ENCODE results near the gene PGGHG. TPM values are rescaled to one million over a fixed set of nuclear protein-coding genes. Genes with fewer than 3 reads are reported as not detected.

PGGHG gene
- total RNA-seq, 1 experiment from 2014 or later = 9.5 TPM

- H3K4me1 Mint-ChIP-seq (ENCODE audit: low read depth, unreplicated experiment) = peaks cover 9% of the 10 kb centered on the region
- peaks cover 13% of the 10 kb centered on the region for H3K36me3 Mint-ChIP-seq (ENCODE audit: insufficient read depth, unreplicated experiment)
- no peak overlapping the region for H3K27ac Mint-ChIP-seq (ENCODE audit: unreplicated experiment)
- no TSS peak for BruUV-seq (replicated peaks)
- H3K27me3 Mint-ChIP-seq (ENCODE audit: unreplicated experiment) = peaks cover 42% of the 10 kb centered on the region
- CTCF ChIA-PET = no interaction called here
- TF ChIP-seq, protein P1, sequence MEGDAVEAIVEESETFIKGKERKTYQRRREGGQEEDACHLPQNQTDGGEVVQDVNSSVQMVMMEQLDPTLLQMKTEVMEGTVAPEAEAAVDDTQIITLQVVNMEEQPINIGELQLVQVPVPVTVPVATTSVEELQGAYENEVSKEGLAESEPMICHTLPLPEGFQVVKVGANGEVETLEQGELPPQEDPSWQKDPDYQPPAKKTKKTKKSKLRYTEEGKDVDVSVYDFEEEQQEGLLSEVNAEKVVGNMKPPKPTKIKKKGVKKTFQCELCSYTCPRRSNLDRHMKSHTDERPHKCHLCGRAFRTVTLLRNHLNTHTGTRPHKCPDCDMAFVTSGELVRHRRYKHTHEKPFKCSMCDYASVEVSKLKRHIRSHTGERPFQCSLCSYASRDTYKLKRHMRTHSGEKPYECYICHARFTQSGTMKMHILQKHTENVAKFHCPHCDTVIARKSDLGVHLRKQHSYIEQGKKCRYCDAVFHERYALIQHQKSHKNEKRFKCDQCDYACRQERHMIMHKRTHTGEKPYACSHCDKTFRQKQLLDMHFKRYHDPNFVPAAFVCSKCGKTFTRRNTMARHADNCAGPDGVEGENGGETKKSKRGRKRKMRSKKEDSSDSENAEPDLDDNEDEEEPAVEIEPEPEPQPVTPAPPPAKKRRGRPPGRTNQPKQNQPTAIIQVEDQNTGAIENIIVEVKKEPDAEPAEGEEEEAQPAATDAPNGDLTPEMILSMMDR (IDR thresholded peaks at IDR 0.05; ENCODE audit: unreplicated experiment) = no peak
- H3K9me3 Mint-ChIP-seq (ENCODE audit: low read depth, unreplicated experiment) = no peaks in the 10 kb centered on the region
- peak overlapping the region; percentile 75 for H3K4me3 Mint-ChIP-seq (ENCODE audit: low read depth, unreplicated experiment)
- intact Hi-C loops (cut with micrococcal nuclease; ENCODE audit: unreplicated experiment) = no loop called here
- DNase-seq = no peak
Observed at GRCh38 chr11:289398-289711, 429 bp downstream of the PGGHG start.

GRCh38 chr11:289712-290620, 1.0 kb downstream of the PGGHG start:
- H3K27ac Mint-ChIP-seq (ENCODE audit: unreplicated experiment) = no peak overlapping the region
- peak overlapping the region; percentile 75 for H3K4me3 Mint-ChIP-seq (ENCODE audit: low read depth, unreplicated experiment)
- TF ChIP-seq, protein P1 (IDR thresholded peaks at IDR 0.05; ENCODE audit: unreplicated experiment) = no peak
- H3K36me3 Mint-ChIP-seq (ENCODE audit: insufficient read depth, unreplicated experiment) = peaks cover 13% of the 10 kb centered on the region
- H3K4me1 Mint-ChIP-seq (ENCODE audit: low read depth, unreplicated experiment) = peaks cover 9% of the 10 kb centered on the region
- CTCF ChIA-PET = no interaction called here
- no peaks in the 10 kb centered on the region for H3K9me3 Mint-ChIP-seq (ENCODE audit: low read depth, unreplicated experiment)
- intact Hi-C loops (cut with micrococcal nuclease; ENCODE audit: unreplicated experiment) = no loop called here
- H3K27me3 Mint-ChIP-seq (ENCODE audit: unreplicated experiment) = peaks cover 38% of the 10 kb centered on the region
- no peak for DNase-seq
- BruUV-seq (replicated peaks) = TSS peak; percentile 61

- no peaks in the 10 kb centered on the region for H3K9me3 Mint-ChIP-seq (ENCODE audit: low read depth, unreplicated experiment)
- peak overlapping the region; percentile 75 for H3K4me3 Mint-ChIP-seq (ENCODE audit: low read depth, unreplicated experiment)
- CTCF ChIA-PET = no interaction called here
- DNase-seq = no peak
- intact Hi-C loops (cut with micrococcal nuclease; ENCODE audit: unreplicated experiment) = no loop called here
- no TSS peak for BruUV-seq (replicated peaks)
- H3K4me1 Mint-ChIP-seq (ENCODE audit: low read depth, unreplicated experiment) = peaks cover 9% of the 10 kb centered on the region
- H3K36me3 Mint-ChIP-seq (ENCODE audit: insufficient read depth, unreplicated experiment) = peaks cover 13% of the 10 kb centered on the region
- TF ChIP-seq, protein P1 (IDR thresholded peaks at IDR 0.05; ENCODE audit: unreplicated experiment) = no peak
- H3K27me3 Mint-ChIP-seq (ENCODE audit: unreplicated experiment) = peaks cover 38% of the 10 kb centered on the region
- no peak overlapping the region for H3K27ac Mint-ChIP-seq (ENCODE audit: unreplicated experiment)
Observed at GRCh38 chr11:290621-291231, 1.8 kb downstream of the PGGHG start.

DNA sequence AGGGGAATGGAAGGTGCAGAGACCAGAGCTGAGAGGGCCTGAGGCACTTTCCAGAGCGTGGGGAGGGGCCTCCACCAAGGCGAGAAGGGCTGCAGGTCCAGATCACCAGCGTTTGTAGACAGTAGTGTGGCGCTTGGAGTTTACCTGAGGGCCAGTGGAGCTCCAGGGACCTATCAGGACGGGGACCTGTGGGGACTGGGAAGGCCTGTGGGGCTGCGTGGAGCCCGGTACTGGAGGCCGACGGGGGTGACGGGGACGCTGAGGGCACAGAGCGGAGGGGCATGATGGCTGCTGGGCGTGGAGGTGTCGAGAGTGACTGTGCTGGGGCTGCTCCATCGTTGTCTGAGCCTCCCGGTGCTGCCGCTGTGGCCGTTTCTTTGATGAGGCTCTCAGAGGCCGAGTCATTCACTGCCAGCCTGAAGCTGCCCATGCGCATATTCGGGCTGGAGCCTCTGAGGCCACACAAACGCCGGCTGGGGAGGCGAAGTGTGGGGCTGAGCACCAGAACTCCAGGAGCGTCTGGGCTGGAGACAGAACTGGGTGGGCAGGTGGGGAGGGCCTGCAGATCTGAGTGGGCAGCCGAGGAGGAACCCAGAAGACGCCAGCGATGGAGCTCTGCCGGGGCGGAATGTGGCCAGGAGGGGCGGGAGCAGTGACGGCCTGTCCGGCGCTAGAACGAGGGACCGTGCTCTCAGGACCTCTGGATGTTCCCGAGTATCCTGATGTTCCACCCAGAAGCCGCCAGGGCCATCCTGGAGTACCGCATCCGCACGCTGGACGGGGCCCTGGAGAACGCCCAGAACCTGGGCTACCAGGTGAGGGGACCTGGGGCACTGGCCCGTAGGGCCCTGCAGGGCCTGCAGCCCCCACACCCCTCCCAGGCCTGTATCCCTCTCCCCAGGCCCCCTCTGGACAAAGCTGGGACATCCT, 2.6 kb downstream of the PGGHG start:
- no peaks in the 10 kb centered on the region for H3K9me3 Mint-ChIP-seq (ENCODE audit: low read depth, unreplicated experiment)
- no peak for DNase-seq
- intact Hi-C loops (cut with micrococcal nuclease; ENCODE audit: unreplicated experiment) = no loop called here
- BruUV-seq (replicated peaks) = no TSS peak
- peaks cover 38% of the 10 kb centered on the region for H3K27me3 Mint-ChIP-seq (ENCODE audit: unreplicated experiment)
- peaks cover 9% of the 10 kb centered on the region for H3K4me1 Mint-ChIP-seq (ENCODE audit: low read depth, unreplicated experiment)
- TF ChIP-seq, protein P1 (IDR thresholded peaks at IDR 0.05; ENCODE audit: unreplicated experiment) = no peak
- no peak overlapping the region for H3K27ac Mint-ChIP-seq (ENCODE audit: unreplicated experiment)
- CTCF ChIA-PET = no interaction called here
- H3K4me3 Mint-ChIP-seq (ENCODE audit: low read depth, unreplicated experiment) = no peak overlapping the region
- H3K36me3 Mint-ChIP-seq (ENCODE audit: insufficient read depth, unreplicated experiment) = peaks cover 13% of the 10 kb centered on the region

Data from Calu3 (cell line).